Occipital lobe (tissue), 2 donors: ENCODE measurements around the gene RAPGEF6. TPM values are rescaled to one million over a fixed set of nuclear protein-coding genes. Genes with fewer than 3 reads are reported as not detected.
"Not testable (repeated sequence)": the region's sequence is repeated elsewhere in the genome, so short reads cannot be mapped to it uniquely, and the experiment has no call there.

Experiments used
- DNase-seq: peaks from one replicate; lab custom pipeline; 2025; lab: John Stamatoyannopoulos, UW
- total RNA-seq: library from RNA; depleted of rRNA; stranded (reverse); fragments of >200 nt; gene quantifications from one replicate; pipeline ENCODE4 v1.2.3, GENCODE V29; 2014

RAPGEF6 gene
- total RNA-seq, 1 donor from 2014 or later = 66.1 TPM

DNA sequence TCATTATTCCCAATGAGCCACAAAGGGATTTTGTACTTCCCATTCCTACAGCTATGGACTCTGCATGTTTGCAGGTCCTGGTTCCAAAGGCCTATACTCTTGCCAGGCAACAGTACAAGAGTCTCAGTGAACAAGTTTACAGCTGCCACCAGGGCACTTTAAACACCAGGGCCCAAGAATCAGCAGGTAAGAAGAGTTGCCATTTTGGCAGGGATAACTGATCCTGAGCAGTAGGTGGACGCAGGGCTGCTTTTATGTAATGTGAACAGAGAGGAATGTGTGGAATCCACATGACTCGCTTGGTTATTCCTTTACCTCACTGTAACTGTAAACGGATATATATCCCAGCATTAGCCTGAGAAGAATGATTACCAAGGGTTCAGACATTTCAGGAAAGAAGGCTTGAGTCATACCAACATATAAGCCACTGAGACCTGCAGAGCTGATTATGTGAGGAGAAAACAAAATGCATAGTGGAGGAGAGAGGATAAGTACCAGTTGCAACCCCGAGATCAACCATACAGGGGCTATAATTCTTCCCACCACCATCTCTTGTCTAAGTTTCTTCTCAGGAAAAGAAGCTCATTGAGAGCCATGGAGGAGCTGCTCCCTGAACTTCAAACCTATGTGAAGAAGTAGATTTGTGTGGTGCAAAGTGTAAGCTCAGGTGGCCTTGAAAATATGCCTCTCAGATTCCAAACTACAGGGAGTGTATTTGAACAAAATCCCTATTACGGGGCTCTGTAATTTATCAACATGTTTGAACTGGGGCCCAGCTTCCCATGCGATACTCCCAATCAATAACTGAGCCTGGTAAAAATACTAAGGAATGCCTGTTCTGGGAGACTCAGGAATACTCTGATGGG, 24.6 kb downstream of the RAPGEF6 start:
- DNase-seq = no peak

DNA sequence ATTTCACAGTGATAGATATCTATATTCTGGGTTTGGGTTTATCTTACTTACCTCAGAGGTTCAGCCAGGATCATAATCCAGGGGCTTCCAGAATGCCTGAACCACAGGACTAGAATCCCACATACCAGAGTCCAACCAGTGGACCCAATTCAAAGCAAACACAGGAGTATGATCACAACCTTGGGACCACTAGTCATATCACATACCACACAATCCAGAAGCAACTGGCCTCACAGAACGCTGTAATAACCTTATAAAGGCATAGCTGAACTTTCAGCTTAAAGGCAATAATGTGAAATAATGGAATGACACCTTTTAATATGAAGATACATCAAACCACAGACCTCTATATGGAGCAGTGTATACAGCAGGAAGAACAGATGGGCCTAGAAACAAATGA, 25.3 kb downstream of the RAPGEF6 start:
- DNase-seq = no peak

DNA sequence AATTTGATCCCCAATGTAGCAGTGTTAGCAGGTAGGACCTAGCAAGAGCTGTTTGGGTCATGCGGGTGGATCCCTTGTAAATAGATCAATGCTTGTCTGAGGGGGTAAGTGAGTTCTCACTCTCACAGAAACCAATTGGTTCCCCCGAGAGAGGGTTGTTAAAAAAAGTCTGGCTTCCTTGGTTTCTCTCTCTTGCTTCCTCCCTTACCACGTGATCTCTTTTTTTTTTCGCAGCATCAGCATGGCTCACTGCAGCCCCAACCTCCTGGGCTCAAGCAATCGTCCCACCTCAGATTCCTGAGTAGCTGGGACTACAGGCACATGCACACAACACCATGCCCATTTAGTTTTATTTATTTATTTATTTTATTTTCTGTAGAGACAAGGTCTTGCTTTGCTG, 26.4 kb downstream of the RAPGEF6 start:
- DNase-seq = no peak

DNA sequence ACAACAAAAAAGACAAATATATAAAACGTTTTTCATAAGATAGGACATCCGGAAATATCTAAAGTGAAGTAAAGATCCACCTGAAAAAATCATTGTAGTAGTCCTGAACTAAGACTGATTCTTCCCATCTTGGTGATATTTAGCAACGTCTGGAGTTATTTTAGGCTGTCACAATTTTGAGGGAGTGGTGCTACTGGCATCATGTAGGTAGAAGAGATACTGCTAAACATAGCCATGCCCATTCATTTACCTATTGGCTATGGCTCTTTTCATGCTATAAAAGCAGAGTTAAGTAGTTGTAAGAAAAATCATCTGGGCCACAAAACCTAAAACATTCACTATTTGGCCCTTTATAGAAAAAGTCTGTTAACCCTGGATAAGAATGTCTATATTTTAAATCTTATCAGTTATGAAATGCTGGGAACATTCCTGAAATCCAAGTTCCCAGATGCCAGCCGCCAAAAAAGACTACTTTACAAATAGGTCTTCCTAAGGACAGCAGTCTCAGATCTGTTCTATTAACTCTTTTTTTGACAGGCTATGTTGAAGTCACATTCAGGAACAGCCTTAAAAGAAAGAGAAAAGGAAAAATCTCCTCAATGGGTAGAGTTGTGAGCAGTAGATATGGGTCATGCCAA, 27.0 kb downstream of the RAPGEF6 start:
- no peak for DNase-seq

DNA sequence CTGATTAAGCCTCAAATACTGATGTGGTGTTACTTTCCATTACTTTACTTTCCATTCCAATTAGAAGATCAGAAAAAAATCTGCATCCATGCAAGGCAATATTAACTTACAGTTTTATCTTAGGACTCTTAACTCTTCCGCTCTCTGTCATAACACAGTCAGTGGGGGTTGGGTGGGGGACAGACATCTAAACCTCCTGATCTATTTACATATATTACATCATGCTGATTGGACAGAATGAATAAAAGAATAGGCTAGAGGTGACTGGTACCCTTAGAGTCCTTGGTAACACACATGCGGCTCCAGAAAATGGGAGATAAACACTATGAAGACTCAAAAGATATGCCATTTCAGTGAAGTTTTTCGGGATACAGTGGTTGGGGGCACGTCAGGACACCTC, 27.6 kb downstream of the RAPGEF6 start:
- DNase-seq = no peak

DNA sequence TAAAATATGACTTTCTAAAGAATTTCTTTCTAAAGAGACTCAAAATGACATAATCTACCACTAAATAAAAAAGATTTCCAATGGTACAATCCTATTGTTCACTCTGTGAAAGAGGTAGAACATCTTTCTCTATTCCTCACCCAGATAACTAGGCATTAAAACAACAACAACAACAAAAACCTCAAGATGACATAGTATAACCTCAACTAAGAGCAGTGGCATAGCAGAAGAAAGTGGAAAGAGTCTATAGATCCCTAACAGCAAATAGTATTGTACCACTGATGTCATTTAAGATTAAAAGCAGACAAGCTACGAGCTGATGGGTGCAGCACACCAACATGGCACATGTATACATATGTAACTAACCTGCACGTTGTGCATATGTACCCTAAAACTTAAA, 29.9 kb downstream of the RAPGEF6 start:
- DNase-seq = no peak

DNA sequence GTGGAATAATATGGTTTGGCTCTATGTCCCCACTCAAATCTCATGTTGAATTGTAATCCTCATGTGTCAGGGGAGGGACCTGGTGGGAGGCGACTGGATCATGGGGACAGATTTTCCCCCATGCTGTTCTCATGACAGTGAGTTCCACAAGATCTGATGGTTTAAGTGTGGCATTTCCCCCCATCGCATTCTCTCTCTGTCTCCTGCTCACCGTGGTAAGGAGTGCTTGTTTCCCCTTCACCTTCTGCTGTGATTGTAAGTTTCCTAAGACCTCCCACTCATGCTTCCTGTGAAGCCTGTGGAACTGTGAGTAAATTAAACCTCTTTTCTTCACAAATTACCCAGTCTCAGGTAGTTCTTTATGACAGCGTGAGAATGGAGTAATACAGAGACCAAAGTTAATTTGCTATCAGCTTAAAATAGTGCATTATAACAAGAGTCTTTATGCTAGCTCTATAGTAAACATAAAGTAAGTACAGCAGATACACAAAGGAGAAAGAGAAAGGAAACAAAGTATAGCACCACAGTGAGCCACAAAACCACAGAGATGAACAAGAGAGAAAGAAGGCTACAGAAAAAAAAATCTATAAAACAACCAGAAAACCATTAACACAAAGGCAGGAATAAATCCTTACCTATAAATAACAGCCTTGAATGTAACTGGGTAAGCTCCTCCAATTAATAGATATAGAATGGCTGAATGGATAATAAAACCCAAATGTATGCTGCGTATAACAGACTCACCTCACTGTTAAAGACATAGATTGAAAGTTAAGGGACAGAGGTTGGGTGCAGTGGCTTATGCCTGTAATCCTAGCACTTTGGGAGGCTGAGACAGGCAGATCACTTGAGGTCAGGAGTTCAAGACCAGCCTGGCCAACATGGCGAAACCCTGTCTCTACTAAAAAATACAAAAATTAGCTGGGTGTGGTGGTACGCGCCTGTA, 39.7 kb downstream of the RAPGEF6 start:
- DNase-seq = no peak

DNA sequence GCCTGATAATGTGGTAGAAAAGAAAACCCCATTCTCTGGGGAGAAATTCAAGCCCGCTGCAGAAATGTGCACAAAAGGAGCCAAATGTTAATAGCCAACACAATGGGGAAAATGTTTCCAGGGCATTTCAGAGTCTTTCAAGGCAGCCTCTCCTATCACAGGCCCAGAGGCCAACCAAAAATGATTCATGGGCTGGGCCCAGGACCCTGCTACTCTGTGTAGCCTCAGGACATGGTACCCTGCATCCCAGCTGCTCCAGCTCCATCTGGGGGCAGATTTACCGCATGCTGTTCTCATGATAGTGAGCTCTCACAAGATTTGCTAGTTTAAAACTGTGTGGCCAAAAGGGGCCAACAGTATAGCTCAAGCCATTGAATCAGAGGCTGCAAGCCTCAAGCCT, 41.1 kb downstream of the RAPGEF6 start:
- no peak for DNase-seq

DNA sequence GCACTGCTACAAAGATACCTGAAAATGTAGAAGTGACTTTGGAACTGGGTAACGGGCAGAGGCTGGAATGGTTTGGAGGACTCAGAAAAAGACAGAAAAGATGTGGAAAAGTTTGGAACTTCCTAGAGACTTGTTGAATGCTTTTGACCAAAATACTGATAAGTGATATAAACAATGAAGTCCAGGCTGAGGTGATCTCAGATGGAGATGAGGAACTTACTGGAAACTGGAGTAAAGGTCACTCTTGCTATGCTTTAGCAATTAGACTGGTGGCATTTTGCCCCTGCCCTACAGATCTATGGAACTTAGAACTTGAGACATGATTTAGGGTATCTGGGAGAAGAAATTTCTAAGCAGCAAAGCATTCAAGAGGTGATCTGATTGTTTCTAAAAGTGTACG, 41.6 kb downstream of the RAPGEF6 start:
- DNase-seq = not testable (repeated sequence)

DNA sequence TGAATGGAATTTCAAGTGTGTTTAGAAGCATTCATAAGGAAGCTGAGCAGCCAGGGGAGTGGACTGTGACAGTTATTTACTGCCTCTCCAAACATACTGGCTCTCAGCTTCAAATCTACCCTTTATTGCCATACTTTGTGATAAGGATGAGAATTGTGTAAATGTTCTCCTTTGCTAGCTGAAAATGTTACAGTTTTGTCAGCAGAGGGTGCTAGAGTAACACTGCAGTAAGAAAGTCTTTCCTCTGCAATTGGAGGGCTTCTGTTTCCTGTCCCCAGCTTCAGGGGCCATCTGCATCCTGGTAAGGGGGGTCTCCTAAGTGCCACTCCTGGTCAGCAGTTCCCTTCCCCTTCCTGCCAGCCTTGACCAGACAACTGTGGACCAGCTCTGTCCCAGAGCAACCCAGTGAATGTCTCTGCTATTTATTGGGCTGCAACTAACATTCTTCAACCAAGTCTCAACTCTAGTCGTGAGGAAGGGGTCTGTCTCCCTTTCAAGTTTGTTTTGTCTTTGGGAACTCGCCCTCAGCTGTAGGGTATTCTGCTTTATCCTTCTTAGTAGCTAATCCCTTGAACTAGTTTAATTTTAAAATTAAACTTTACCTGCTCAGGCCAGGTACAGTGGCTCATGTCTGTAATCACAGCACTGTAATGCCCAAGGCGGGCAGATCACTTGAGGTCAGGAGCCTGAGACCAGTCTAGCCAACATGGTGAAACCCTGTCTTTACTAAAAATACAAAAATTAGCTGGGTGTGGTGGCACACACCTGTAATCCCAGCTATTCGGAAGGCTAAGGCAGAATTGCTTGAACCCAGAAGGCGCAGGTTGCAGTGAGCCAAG, 45.3 kb downstream of the RAPGEF6 start:
- DNase-seq = peak; percentile 11

DNA sequence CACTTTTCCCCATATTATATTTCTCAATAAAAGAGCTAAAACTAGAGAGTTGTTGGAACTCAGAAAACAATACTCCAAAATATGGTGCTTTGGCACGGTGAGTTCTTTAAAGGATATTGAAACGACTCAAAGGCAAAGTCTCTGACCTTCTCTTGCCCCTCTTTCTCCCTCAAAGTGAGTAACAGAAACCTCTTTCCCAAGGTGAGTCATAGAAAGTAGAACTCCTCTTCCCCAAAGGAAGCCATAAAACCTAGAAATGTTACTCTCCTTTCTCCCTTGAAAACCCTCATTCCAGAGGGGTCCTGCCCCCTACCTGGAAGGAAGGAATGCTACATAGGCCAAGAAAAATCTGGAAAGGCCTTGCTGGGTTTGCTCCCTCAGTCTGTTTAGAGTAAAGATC, 47.5 kb downstream of the RAPGEF6 start:
- no peak for DNase-seq

DNA sequence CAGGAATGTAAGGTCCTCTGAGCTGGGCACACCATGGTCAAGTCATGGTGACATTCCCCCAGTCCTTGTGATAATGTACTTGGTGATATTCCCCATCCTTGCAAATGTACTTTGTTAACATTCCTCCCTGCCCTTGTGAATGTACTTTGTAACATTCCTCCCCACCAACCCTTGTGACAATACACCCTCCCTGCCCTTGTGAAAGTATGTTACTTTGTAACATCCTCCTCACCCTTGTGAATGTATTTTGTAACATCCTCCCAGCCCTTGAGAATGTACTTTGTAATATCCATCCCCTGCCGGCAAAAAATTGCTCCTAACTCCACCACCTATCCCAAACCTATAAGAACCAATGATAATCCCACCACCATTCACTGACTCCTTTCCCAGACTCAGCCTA, 53.3 kb downstream of the RAPGEF6 start:
- DNase-seq = no peak

DNA sequence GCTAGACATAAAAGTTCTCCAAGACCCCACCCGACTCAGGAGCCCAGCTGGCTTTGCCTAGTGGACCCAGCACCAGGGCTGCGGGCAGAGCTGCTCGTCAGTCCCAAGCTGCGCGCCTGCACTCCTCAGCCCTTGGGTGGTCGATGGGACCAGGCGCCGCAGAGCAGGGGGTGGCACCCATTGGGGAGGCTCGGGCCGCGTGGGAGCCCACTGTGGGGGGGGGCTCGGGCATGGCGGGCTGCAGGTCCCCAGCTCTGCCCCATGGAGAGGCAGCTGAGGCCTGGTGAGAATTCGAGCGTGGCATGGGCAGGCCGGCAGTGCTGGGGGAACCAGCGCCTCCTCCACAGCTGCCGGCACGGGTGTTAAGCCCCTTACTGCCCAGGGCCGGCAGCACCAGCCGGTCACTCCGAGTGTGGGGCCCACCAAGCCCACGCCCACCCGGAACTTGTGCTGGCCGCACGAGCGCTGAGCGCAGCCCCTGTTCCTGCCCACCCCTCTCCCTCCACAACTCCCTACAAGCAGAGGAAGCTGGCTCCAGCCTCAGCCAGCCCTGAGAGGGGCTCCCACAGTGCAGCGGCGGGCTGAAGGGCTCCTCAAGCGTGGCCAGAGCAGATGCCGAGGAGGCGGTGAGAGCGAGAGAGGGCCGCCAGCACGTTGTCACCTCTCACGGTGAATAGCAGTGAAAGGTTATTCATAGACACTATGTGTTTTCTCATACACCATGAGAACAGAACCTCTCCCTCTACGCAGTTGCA, 54.9 kb downstream of the RAPGEF6 start:
- DNase-seq = no peak

DNA sequence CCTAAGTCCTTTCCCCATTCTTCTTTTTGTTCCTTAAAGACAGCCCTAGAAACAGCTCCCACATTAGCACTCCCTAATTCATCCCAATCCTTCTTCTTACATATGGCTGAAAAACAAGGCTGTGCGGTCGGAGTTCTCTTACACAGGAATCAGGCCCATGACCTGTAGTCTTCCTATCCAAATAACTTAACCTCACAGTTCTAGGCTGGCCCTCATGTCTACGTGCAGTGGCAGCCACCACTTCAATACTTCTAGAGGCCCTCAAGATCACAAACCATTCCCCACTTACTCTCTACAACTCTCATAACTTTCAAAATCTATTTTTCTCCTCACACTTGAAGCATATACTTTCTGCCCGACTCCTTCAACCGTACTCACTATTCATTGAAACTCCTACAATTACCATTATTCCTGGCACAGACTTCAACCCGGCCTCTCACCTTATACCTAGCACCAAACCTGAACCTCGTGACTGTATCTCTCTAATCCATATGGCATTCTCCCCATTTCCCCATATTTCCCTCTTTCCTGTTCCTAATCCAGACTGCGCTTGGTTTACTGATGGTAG, 59.3 kb downstream of the RAPGEF6 start:
- no peak for DNase-seq

DNA sequence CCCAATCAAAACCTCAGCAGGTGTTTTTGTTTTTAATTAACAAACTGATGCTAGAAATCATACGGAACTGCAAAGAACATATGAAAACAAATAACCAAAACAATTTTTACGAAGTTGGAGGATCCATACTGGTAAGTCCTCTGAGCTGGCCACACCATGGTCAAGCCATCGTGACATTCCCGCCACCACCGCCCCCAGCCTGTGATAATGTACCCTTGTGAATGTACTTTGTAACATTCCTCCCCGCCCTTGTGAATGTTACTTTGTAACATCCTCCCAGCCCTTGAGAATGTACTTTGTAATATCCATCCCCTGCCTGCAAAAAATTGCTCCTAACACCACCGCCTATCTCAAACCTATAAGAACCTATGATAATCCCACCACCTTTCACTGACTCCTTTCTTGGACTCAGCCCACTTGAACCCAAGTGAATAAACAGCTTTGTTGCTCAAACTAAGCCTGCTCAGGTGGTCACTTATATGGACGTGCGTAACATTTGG, 63.3 kb downstream of the RAPGEF6 start:
- no peak for DNase-seq

DNA sequence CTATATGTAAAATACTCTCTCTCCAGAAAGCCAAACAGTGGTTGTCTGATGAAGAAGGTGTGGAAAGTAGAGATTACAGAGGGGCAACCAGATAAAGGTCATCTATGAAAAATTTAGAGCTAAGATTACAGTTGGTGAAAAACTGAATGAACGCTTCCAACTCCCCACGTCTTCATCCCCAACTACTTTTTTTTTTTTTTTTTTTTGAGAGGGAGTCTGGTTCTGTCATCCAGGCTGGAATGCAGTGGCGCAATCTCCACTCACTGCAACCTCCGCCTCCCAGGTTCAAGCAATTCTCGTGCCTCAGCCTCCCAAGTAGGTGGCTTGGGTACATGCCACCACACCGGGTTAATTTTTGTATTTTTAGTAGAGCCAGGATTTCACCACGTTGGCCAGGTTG, 64.3 kb downstream of the RAPGEF6 start:
- DNase-seq = no peak

DNA sequence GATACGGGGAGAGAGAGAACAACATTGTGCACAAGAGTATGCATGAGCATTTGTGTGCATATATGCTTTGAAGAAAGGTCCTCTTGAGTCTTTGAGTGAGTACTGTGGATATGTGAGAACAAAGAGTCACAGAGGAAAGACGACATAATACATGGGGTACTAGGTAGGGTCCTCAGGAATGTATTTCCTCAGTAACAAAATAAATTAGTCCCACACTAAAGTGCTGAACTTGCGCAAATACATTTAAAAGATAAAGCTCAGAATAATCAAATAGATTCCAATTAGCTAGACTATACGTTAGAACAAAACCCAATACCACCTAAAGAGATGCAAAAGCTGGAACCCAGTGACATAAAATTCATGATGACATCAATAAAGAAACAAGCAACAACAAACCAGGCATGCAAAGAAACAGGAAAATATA, 70.8 kb downstream of the RAPGEF6 start:
- DNase-seq = no peak

DNA sequence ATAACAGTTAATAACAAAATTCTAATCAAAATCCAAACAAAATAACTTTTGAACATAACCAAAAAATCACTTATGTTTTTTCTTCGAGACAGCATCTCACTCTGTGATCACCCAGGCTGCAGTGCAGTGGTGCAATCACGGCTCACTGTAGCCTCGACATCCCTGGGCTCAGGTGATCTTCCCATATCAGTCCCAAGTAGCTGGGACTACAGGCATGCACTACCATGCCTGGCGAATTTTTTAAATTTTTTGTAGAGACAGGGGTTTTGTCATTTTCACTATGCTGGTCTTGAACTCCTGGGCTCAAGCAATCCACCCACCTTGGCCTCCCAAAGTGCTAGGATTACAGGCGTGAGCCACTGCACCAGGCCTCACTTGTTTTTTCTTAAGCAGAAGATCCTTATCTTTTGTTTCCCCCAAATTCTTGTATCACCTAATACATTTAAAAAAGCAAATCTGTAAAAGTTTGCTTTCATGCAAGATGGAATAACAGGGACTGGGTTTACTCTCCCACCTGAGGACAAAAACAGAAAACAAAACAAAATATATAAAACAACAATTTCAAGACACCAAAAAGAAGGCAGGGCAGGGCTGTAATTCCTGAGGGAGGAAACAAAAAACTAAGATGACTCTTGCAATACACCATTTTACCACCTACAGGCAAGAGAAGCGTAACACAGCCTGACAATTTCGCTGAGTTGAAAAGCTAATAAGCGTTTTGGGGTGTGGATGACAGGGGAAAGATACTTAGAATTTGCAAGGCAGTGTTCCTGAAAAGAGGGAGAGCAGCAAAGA, 71.4 kb downstream of the RAPGEF6 start:
- no peak for DNase-seq

DNA sequence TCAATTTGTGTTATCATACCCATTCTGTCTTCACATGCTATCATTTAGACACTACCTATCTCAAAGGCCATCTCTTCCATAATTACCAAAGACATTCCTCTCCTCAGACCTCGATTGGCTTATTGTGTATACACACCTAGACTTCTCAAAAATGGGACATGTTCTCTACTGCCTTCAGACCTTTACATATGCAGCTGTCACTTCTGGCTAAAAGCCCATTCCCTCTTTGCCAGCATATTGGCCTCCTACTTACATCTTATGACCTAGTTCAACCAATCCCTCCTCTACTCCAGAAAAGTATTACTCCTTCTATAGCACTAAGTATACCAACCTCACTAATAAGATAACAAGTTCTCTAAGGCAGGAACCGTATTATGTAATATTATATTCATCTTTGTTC, 84.4 kb downstream of the RAPGEF6 start:
- no peak for DNase-seq
